NCI-H2081 (cell line): Measurements from ENCODE around the gene CD109.
"Not testable (repeated sequence)": the region's sequence is repeated elsewhere in the genome, so short reads cannot be mapped to it uniquely, and the experiment has no call there.

ENCODE experiments used
- DNase-seq, 2 experiments: peaks; one replicate each; lab custom pipeline; 2025; lab: John Stamatoyannopoulos, UW

The CD109 gene

GRCh38 chr6:73791336-73791735 is 95.3 kb downstream of the CD109 start:
- no peak for DNase-seq

GRCh38 chr6:73792738-73793137 is 96.7 kb downstream of the CD109 start:
- DNase-seq: no peak

DNA sequence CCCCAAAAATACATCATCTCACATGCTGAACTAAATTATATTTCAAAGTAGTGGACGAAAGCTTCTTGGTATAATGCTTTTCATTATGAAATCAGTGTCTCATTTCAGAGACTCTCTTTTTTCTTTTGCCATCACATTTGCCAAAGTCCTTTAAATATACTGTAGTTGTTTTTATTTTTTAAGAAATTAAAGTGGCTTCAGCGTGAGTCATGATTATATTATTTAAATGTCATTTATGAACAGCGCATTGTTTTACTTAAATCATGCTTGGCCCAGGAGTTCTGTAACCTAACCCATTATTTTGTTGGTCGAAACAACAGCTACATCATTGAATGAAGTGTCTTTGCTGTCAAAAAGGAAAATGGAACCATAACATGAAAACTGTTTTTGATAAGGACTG is 100.9 kb downstream of the CD109 start:
- DNase-seq: no peak

- no peak for DNase-seq
Measured at GRCh38 chr6:73797861-73798260, 101.9 kb downstream of the CD109 start.

DNA sequence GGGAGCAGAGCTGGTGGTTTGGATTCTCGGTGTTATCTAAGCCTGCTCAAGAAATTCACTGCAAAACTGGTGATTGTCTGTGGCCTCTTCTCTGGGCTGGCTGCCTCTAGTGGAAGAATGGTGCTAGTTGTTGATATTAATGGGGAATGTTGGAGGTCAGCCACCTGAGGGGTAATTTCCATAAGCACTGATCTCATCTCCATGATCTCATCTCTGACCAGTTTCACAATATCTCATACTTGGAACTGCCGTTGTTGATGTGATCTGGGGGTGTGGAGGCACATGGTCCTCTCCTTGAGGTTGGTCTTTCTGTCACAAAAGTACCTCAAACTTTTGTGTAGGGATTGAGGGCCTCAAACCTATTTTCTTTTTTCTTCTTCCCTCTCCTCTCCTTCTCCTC is 102.6 kb downstream of the CD109 start:
- DNase-seq: no peak

DNA sequence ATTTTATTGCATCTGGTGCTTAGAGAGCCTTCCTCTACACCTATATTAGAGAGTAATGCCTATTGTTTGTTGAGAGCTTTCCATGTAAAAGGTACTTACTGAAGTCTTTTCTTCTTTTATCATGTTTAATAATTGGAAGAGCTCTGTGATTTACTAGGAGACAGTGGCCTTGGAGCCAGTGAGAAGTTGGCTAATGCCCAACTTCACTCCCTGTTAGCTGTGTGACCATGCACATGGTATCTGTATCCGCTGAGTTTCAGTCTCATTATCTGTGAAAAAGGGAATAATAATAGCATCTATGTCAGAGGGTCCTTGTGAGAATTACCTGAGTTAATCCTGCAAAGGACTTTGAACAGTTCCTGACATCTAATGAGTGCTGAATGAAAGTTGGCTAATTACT is 105.0 kb downstream of the CD109 start:
- no peak for DNase-seq

DNA sequence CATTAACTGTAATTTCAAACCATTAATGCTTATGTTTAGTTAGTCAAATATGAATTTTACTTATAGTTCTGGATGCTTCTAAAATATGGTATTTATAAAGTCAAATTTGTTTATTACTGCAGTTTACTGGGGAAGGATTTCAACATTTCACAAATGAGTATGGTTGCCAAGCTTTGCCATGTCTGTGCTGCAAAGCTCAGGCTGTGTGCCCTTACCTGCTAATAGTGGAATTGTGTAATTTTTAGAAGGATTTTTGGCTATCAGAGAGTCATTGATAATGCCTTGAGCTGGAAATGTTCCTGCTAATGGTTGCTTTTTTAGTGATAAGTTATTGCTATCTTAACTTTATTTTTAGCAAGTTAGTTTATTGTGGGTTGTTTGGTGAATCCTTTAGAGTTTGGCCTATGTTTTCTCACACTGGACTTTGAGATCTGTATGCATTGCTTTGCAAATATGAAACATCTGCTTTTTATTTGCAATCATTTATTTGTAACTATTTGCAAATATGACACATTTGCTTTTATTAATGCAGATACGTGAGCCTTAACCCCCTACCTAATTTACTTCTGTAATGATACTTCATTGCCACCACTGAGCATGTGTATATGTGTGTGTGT is 105.8 kb downstream of the CD109 start:
- DNase-seq: no peak

DNA sequence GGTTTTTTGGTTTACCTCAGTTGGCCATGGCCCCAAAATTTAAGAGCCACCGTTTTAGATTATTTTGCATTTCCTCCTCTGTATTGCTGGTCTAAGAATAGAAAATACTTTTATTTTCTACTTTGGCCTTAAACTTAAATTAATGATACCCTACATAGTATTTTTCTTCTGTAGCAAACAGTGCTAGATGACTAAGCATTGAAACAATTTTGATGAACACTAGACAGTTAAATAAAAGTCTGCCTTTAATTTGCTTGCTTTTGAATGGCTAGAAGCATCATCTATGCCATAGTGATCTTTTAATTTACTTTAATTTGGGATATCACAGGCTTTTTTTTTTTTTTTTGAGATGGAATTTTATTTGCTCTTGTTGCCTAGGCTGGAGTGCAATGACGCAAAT is 106.4 kb downstream of the CD109 start:
- DNase-seq: no peak

DNA sequence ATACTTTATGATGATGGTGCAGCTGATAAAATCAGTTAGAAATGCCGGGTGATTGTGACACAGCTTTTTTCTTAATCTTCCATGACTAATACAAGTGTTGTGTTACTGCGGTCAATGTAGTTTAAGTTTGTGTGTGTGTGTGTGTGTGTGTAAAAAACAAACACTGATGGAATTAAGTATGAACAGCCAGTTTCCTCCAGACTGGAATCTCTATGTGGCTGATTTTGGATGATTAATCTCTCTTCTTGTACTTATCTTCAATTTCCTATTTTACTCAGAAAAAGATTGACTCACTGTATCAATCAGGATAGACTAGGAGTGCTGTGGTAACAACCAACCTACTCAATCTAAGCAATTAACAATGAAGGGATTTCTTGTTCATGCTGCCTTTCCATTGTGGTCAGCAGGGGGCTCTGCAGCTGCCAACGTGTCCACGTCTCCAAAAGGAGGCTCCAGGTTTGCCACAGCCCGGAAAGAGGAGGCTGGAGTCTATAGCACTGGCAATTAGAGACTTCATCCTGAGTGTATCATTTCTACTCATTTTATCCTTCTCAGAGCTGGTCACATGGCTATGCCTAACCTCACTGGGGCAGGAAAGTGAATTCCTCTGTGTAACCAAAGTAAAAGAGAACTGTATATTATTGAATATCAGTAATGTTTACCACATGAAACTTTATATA is 107.7 kb downstream of the CD109 start:
- DNase-seq: peak; percentile 5 to 8

DNA sequence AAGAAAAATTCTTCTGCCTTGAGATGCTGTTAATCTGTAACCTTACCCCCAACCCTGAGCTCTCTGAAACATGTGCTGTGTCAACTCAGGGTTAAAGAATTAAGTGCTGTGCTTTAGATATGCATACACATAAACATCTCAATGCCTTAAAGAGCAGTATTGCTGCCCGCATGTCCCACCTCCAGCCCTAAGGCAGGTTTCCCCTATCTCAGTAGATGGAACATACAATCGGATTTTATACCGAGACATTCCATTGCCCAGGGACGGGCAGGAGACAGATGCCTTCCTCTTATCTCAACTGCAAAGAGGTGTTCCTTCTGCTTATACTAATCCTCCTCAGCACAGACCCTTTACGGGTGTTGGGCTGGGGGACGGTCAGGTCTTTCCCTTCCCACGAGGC is 109.2 kb downstream of the CD109 start:
- not testable (repeated sequence) for DNase-seq

- DNase-seq: not testable (repeated sequence)
Measured at GRCh38 chr6:73805982-73806381, 110.0 kb downstream of the CD109 start.

- no peak for DNase-seq
Measured at GRCh38 chr6:73811706-73812105, 115.7 kb downstream of the CD109 start.

GRCh38 chr6:73817253-73817652 is 121.2 kb downstream of the CD109 start:
- DNase-seq: no peak

DNA sequence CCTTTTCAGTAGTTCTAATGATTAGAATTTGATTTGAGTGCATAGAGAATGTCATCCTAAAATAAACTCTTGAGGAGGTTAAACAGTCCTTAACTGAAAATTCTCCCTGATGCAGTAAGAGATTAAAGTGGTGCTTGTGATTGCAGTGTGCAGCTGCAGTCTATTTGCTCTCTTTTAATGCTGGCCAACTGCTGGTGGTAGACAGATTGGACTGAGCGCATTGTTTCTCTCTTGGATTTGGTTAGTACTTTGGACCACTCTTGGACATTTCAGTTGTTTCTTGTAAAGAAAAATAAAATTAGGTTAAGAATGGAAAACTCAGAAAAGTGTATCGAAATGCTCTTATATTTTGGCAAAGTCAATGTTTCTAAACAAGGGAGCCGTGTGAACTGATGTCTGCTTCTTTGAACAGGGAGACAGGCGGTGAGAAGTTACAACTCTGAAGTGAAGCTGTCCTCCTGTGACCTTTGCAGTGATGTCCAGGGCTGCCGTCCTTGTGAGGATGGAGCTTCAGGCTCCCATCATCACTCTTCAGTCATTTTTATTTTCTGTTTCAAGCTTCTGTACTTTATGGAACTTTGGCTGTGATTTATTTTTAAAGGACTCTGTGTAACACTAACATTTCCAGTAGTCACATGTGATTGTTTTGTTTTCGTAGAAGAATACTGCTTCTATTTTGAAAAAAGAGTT is 127.2 kb downstream of the CD109 start:
- DNase-seq: peak in 1 of 2 experiments; percentile 67

DNA sequence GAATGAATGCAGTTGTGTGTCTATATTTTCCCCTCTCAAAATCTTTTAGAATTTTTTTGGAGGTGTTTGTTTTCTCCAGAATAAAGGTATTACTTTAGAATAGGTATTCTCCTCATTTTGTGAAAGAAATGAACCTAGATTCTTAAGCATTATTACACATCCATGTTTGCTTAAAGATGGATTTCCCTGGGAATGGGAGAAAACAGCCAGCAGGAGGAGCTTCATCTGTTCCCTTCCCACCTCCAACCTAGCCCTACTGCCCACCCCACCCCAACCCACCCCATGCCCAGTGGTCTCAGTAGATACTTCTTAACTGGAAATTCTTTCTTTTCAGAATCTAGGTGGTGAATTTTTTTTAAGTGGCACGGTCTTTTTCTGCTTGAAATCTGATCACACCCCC is 127.8 kb downstream of the CD109 start:
- DNase-seq: no peak

GRCh38 chr6:73826571-73826970 is 130.6 kb downstream of the CD109 start:
- no peak for DNase-seq

DNA sequence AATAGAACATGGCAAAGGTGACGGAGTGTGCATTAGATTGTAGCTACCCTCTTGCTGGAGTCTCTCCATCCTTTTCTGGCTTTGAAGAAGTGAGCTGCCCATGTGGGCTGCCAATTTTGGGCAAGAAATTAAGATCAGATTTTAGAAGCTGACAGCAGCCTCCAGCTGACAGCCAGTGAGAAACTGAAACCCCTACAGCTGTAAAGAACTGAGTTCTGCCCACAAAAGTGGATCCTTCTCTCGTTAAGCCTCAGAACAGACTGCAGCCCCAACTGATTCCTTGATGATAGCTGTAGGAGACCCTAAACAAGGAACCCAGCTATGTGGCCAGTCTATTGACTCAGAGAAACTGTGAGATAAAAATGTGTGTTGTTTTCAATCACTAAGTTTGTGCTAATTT is 134.1 kb downstream of the CD109 start:
- DNase-seq: no peak

- no peak for DNase-seq
Measured at GRCh38 chr6:73832313-73832712, 136.3 kb downstream of the CD109 start.

DNA sequence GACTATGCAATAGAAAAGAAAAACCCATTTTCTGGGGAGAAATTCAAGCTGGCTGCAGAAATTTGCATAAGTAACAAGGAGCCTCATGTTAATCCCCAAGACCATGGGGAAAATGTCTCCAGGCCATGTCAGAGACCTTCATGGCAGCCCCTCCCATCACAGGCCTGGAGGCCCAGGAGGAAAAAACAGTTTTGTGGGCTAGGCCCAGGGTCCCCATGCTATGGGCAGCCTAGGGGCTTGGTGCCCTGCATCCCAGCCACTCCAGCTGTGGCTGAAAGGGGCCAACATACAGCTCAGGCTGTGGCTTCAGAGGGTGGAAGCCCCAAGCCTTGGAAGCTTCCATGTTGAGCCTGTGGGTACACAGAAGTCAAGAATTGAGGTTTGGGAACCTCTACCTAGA is 148.7 kb downstream of the CD109 start:
- DNase-seq: not testable (repeated sequence)

DNA sequence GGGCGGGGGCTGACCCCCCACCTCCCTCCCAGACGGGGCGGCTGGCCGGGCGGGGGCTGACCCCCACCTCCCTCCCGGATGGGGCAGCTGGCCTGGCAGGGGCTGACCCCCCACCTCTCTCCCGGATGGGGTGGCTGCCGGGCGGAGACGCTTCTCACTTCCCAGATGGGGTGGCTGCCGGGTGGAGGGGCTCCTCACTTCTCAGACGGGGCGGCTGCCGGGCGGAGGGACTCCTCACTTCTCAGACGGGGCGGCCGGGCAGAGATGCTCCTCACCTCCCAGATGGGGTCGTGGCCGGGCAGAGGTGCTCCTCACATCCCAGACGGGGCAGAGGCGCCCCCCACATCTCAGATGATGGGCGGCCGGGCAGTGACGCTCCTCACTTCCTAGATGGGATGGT is 155.0 kb downstream of the CD109 start:
- not testable (repeated sequence) for DNase-seq

DNA sequence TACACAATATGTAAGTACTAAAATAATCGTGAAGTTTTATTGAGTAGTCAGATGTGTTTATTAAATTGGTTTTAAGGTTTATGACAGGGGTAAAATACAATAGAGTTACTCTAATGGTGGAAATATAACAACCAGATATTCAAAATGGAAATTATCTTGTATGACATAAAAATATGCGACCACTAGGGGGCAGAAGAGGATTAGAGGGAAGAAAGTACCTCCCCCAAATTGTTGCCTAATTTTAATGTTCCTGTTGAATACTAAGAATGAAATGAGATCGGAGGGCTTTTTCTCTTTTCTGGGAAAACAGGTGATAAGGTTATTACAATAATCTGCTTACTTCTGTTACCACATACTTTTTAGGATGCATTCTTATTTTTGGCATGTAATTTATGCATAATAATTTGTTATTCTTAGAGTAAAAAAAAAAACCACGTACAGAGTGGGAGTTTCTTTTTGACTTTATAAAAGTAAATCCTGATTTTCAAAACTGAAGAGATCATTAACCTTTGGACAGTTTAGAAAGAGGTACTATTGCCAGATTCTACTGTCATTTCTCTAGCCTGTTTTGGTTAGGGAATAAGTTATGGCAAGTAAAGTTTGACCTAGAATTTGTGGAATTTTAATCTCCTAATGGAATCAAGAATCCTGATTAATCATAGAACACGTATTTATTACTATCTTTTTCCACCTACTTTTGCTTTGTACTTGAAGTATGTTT is 159.2 kb downstream of the CD109 start:
- DNase-seq: peak; percentile 32 to 67

DNA sequence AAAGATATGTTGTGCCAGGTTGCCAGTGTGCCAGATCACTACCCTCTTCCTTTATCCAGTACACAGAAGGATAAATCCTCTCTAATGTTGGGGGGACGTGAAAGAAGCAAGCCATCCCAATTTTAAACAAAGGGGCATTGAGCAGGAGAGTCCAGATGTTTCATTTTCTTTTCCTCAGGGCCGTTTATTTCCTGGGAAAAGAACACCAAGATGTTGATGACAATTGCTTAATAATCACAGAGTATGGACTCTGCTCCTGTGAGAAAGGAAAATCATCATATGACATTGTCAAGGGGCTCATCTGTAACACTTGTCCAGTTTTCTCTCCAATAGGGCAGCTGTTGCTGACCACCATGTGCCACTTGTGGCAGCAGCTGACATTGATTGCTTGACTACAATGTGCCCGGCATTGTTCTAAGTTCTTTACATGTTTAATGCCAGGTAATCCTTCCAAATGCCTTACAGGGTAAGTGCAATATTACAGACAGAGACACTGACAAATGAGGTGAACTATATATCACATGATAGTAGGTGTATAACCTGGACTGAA is 161.4 kb downstream of the CD109 start:
- no peak for DNase-seq
